Natural killer cell (primary cell): Measurements from ENCODE around the gene SOX11. TPM values are rescaled to one million over a fixed set of nuclear protein-coding genes. Genes with fewer than 3 reads are reported as not detected.

Experiments
- ATAC-seq, 3 donors: fragments of 150-1000 bp in 2 of 3; fragments of 200-7000 bp in 1 of 3; cut with Tn5 transposase; 1 replicate in 1 of 3; 2 replicates in 2 of 3; pipeline ENCODE4 v1.10.0; 2021; ENCODE audit warnings: mild to moderate bottlenecking in 2 of 3, moderate library complexity in 2 of 3
- DNase-seq, 2 donors: peaks; one replicate each; pipeline versions ENCODE4 v3.0.0 to v3.0.0-alpha.2; 2013 to 2021; ENCODE audit warnings: mixed read lengths in 1 of 2
- H3K27ac ChIP-seq: one replicate; pipeline ENCODE4 v1.5.1; 2013; ENCODE audit warnings: mild to moderate bottlenecking, low read length
- H3K27me3 ChIP-seq: one replicate; pipeline ENCODE4 v1.6.1; 2013; ENCODE audit warnings: low read length; ENCODE audit not compliant: control insufficient read depth, insufficient read depth
- H3K36me3 ChIP-seq: one replicate; pipeline ENCODE4 v1.6.1; 2013; ENCODE audit warnings: low read length; ENCODE audit not compliant: control insufficient read depth, insufficient read depth
- H3K4me1 ChIP-seq: one replicate; pipeline ENCODE4 v1.6.1; 2013; ENCODE audit warnings: low read length; ENCODE audit not compliant: control insufficient read depth, insufficient read depth
- H3K4me3 ChIP-seq: one replicate; pipeline ENCODE4 v1.5.1; 2013; ENCODE audit warnings: low read length
- H3K9me3 ChIP-seq: one replicate; pipeline ENCODE4 v1.6.1; 2013; ENCODE audit warnings: low read length; ENCODE audit not compliant: control insufficient read depth, insufficient read depth
- H3K27ac Mint-ChIP-seq, 2 donors: one replicate each; pipeline ENCODE4 v1.8.0; 2022; ENCODE audit warnings: mild to moderate bottlenecking in 2 of 2, mixed read lengths in 2 of 2, moderate library complexity in 1 of 2
- H3K27me3 Mint-ChIP-seq, 2 donors: one replicate each; pipeline ENCODE4 v1.8.0; 2022; ENCODE audit warnings: low read depth in 2 of 2, mixed read lengths in 2 of 2
- H3K36me3 Mint-ChIP-seq: one replicate; pipeline ENCODE4 v1.8.0; 2022; ENCODE audit warnings: mixed read lengths
- H3K4me1 Mint-ChIP-seq, 2 donors: one replicate each; pipeline ENCODE4 v1.8.0; 2022; ENCODE audit warnings: mixed read lengths in 2 of 2
- H3K4me3 Mint-ChIP-seq: one replicate; pipeline ENCODE4 v1.8.0; 2022; ENCODE audit warnings: mild to moderate bottlenecking, moderate library complexity, mixed read lengths
- H3K9me3 Mint-ChIP-seq, 2 donors: one replicate each; pipeline ENCODE4 v1.8.0; 2022; ENCODE audit warnings: mixed read lengths in 2 of 2
- WGBS: methylation state at CpG from one replicate; pipeline ENCODE4 v1.1.7; 2013; ENCODE audit warnings: missing lambda C conversion rate; ENCODE audit not compliant: insufficient coverage; 5-methylcytosine and 5-hydroxymethylcytosine counted together
- intact Hi-C: fragments of 100-400 bp; cut with micrococcal nuclease; formaldehyde crosslinking; loops from one replicate; pipeline ENCODE4 v1.14.2; 2022
- total RNA-seq, 4 donors: library from RNA; stranded (reverse); fragments of 120-200 nt in 1 of 4; gene quantifications; one replicate each; pipeline versions ENCODE4 v1.2.3 to v1.2.4, GENCODE V29; 2013 to 2022
- TF ChIP-seq, protein P1 (sequence below): fragments of 200-600 bp; IDR thresholded peaks from one replicate; pipeline ENCODE4 v1.8.0; 2022; ENCODE audit warnings: antibody characterized with exemption

SOX11 gene
- total RNA-seq, 3 donors from 2014 or later (not counting 1 experiment from before 2014, with no cell fraction given) = not detected

DNA sequence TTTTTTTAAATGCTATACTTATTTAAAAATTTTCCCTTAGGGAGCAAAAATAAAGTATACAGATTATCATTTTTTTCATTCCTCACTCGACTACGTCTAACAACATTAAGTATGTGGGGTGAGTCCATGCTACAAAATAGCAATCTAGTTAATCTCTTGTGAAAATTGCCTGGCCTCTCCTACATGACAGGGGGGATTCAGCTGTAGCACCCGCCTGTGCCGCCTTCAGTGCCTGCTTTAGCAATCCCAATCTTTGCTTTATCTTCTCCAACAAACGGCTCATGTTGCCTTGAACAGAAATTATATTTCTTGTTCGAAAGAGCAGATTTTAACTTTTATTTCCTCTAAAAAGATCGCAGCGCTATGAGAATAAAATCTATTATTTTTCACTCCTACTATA, 2.4 kb upstream of the SOX11 start:
- Histone ChIP-seq H3K36me3 (no peaks in the 10 kb centered on the region), H3K9me3 (no peaks in the 10 kb centered on the region), H3K27me3 (peaks cover 15% of the 10 kb centered on the region), H3K4me3 (no peak overlapping the region), H3K27ac (no peak overlapping the region), H3K4me1 (peaks cover 2% of the 10 kb centered on the region)
- H3K27ac Mint-ChIP-seq = no peak overlapping the region
- no peak overlapping the region for H3K4me3 Mint-ChIP-seq
- no peak for DNase-seq
- intact Hi-C loops = no loop called here
- no peak for ATAC-seq
- TF ChIP-seq, protein P1, sequence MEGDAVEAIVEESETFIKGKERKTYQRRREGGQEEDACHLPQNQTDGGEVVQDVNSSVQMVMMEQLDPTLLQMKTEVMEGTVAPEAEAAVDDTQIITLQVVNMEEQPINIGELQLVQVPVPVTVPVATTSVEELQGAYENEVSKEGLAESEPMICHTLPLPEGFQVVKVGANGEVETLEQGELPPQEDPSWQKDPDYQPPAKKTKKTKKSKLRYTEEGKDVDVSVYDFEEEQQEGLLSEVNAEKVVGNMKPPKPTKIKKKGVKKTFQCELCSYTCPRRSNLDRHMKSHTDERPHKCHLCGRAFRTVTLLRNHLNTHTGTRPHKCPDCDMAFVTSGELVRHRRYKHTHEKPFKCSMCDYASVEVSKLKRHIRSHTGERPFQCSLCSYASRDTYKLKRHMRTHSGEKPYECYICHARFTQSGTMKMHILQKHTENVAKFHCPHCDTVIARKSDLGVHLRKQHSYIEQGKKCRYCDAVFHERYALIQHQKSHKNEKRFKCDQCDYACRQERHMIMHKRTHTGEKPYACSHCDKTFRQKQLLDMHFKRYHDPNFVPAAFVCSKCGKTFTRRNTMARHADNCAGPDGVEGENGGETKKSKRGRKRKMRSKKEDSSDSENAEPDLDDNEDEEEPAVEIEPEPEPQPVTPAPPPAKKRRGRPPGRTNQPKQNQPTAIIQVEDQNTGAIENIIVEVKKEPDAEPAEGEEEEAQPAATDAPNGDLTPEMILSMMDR = no peak
- no peaks in the 10 kb centered on the region for H3K9me3 Mint-ChIP-seq
- 76% methylated on average over 8 of the region's 8 CpGs for WGBS
- H3K4me1 Mint-ChIP-seq = no peaks in the 10 kb centered on the region
- peaks cover 14% of the 10 kb centered on the region for H3K36me3 Mint-ChIP-seq
- H3K27me3 Mint-ChIP-seq = peaks cover 24 to 26% of the 10 kb centered on the region in 2 donors

DNA sequence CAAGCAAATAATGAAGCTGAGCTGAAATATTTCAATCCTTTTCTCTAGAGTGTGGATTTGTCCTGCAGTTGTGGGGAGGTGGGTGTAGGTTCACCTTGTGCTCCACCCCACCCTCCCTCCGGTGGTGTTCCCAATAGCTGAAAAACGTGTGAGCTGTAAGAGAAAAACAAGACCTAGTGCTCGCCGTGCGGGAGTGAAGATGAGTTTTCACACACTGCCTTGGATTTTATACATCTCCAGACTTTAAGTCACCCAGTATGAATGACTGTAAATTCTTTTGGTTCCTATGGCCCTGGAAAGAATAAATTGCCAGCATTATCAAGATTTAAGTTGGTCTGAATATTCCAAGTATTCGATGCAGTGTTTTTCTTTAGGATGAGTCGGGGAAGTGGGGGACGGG, 1.9 kb upstream of the SOX11 start:
- 18% methylated on average over 6 of the region's 8 CpGs for WGBS

DNA sequence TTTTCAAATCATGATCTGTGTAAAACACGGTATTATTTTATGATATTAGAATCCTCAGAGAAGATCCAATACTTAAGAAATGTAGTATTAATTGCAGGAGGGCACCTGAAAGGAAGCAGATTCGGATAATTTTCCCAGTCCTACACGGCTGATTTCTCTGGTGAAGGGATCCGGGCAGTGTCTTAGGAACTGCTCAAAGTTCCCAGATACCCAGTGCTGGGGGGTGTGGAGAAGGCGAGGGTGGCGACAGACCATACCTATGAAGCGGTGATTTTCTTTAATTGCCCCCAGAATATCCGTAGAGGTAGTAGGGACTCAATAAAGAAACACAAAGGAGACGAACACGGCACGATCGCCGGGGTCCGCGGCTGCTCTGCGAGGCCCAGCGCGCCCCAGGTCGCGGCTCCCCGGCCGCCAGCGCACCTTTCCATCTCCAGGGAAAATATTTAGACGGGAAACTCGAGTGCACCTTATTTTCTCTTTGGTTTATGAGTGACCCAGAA, 1.4 kb upstream of the SOX11 start:
- H3K9me3 ChIP-seq = no peaks in the 10 kb centered on the region
- Mint-ChIP-seq H3K4me3 (peak overlapping the region; percentile 4), H3K36me3 (peaks cover 19% of the 10 kb centered on the region), H3K4me1 (no peaks in the 10 kb centered on the region), H3K27me3 (peaks cover 33 to 34% of the 10 kb centered on the region in 2 donors), H3K27ac (no peak overlapping the region), H3K9me3 (no peaks in the 10 kb centered on the region)
- H3K27ac ChIP-seq = no peak overlapping the region
- peaks cover 2% of the 10 kb centered on the region for H3K4me1 ChIP-seq
- no peak overlapping the region for H3K4me3 ChIP-seq
- no peak for DNase-seq
- H3K27me3 ChIP-seq = peaks cover 15% of the 10 kb centered on the region
- no peak for ATAC-seq
- 10% methylated on average over 25 of the region's 25 CpGs for WGBS
- H3K36me3 ChIP-seq = no peaks in the 10 kb centered on the region
- TF ChIP-seq, protein P1 = no peak
- intact Hi-C loops = no loop called here

More for the DNA sequence above, 1.9 kb upstream of the SOX11 start:
- Mint-ChIP-seq H3K27me3 (peaks cover 29 to 30% of the 10 kb centered on the region in 2 donors), H3K4me1 (no peaks in the 10 kb centered on the region), H3K9me3 (no peaks in the 10 kb centered on the region), H3K4me3 (no peak overlapping the region), H3K36me3 (peaks cover 16% of the 10 kb centered on the region), H3K27ac (no peak overlapping the region)
- ATAC-seq = no peak
- peaks cover 15% of the 10 kb centered on the region for H3K27me3 ChIP-seq
- no peaks in the 10 kb centered on the region for H3K36me3 ChIP-seq
- no peak overlapping the region for H3K4me3 ChIP-seq
- no peak overlapping the region for H3K27ac ChIP-seq
- DNase-seq = no peak
- H3K9me3 ChIP-seq = no peaks in the 10 kb centered on the region
- intact Hi-C loops = no loop called here
- TF ChIP-seq, protein P1 = no peak
- H3K4me1 ChIP-seq = peaks cover 2% of the 10 kb centered on the region
